ENCODE measurements around the gene CACNA1C.

Gene CACNA1C

DNA sequence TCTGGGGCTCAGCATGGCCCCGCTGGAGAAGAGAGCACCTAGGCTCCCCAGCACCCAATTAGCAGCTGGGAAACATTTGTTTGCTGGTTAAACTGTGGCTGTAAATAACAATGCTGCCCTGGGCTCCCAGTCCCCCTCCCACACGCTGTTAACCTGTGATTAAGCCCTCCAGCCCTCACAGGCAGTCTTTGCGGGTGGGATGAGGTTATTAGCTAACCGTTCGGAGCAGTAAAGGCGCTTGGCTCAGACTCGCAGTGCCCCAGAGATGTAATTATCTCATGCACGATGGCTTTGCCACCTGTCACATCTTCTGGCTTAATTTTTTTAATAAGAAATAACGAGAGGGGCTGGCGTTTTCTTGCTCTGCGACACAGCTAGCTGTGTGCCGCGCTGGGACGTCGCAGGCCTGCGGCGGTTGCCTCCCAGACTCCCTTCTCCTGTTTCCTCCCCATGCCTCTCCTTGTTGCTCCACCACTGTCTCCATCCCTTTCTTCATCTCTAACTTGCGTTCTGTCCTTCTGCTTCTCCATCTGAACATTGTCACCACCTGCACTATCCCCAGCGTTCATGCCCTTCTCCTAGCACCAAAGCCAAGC lies 502.8 kb downstream of the CACNA1C start:
- no peak for DNase-seq
- H3K27me3 ChIP-seq (replicated peaks in 2 of 5; ENCODE audit: control insufficient read depth in 4 of 5, insufficient read depth in 5 of 5, low read length in 4 of 5): no peaks in the 10 kb centered on the region
- H3K4me3 ChIP-seq (ENCODE audit: control insufficient read depth in 1 of 7, extremely low read depth in 1 of 7, insufficient read depth in 4 of 7, low read depth in 2 of 7, low read length in 6 of 7): no peak overlapping the region
- 99% methylated on average over 18 of the region's 19 CpGs for WGBS (ENCODE audit: insufficient coverage)
- H3K4me1 ChIP-seq (ENCODE audit: control extremely low read depth in 1 of 4, control insufficient read depth in 4 of 4, insufficient read depth in 4 of 4, low read length in 3 of 4): peaks cover 0 to 2% (median 0%) of the 10 kb centered on the region in 4 experiments
- no peak overlapping the region for H3K27ac ChIP-seq (ENCODE audit: insufficient read depth in 1 of 2, low read depth in 1 of 2, low read length in 2 of 2, poor library complexity in 1 of 2, severe bottlenecking in 2 of 2)
- CTCF ChIA-PET: no interaction called here
- H3K9me3 ChIP-seq (ENCODE audit: control extremely low read depth in 1 of 5, control insufficient read depth in 4 of 5, insufficient read depth in 2 of 5, low read depth in 1 of 5, low read length in 4 of 5): no peaks in the 10 kb centered on the region
- POLR2A ChIA-PET: no interaction called here
- H3K36me3 ChIP-seq (ENCODE audit: control insufficient read depth in 4 of 4, insufficient read depth in 4 of 4, low read length in 3 of 4): no peaks in the 10 kb centered on the region

DNA sequence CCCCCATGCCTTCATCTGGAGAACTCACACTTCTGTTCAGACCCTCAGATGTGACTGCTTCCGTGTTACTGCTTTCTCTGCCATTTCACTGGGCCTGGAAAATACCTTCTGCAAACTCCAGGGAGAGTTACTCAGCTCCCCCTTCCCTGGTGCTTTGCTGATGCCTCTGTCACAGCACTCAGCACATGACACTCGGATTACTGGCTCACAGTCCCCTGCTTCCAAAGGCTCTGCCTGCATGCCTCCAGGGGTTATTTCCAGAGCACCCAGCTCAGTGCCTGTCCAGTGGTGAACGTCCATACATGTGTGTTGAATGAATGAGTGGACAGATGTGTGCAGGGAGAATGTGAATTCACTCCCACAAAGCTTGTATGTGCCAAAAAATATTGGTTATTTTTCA lies 504.8 kb downstream of the CACNA1C start:
- ChIA-PET POLR2A (no interaction called here), CTCF (interaction anchor here (0.8 to 1.5 kb wide), 3 partner anchors 13 to 36 kb away, joined by 3 to 4 read pairs (median 3); no protein-coding TSS in a partner anchor)
- no peaks in the 10 kb centered on the region for H3K27me3 ChIP-seq (replicated peaks in 2 of 5; ENCODE audit: control insufficient read depth in 4 of 5, insufficient read depth in 5 of 5, low read length in 4 of 5)
- no peak overlapping the region for H3K27ac ChIP-seq (ENCODE audit: insufficient read depth in 1 of 2, low read depth in 1 of 2, low read length in 2 of 2, poor library complexity in 1 of 2, severe bottlenecking in 2 of 2)
- WGBS (ENCODE audit: insufficient coverage): 94% methylated on average over 2 of the region's 3 CpGs
- no peaks in the 10 kb centered on the region for H3K36me3 ChIP-seq (ENCODE audit: control insufficient read depth in 4 of 4, insufficient read depth in 4 of 4, low read length in 3 of 4)
- DNase-seq: no peak
- H3K9me3 ChIP-seq (ENCODE audit: control extremely low read depth in 1 of 5, control insufficient read depth in 4 of 5, insufficient read depth in 2 of 5, low read depth in 1 of 5, low read length in 4 of 5): no peaks in the 10 kb centered on the region
- H3K4me3 ChIP-seq (ENCODE audit: control insufficient read depth in 1 of 7, extremely low read depth in 1 of 7, insufficient read depth in 4 of 7, low read depth in 2 of 7, low read length in 6 of 7): no peak overlapping the region
- H3K4me1 ChIP-seq (ENCODE audit: control extremely low read depth in 1 of 4, control insufficient read depth in 4 of 4, insufficient read depth in 4 of 4, low read length in 3 of 4): no peaks in the 10 kb centered on the region

DNA sequence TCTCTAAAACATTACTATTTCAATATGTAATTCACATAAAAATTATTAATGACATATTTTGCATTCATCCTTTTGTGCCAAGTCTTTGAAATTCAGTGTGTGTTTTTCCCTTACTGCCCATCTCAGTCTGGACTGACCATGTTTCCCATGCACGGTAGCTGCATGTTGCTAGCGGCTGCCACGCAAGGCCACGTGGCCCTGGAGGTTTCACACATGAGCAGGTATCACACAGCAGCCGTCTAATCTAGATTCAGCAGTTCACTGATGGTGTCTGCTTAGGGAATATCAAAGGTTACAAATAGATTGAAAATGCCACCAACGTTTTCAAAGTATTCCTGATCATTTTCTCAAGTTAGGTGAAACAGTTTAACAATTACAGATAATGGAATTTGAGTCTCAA lies 507.1 kb downstream of the CACNA1C start:
- WGBS (ENCODE audit: insufficient coverage): 98% methylated on average over 5 of the region's 6 CpGs
- no peaks in the 10 kb centered on the region for H3K9me3 ChIP-seq (ENCODE audit: control extremely low read depth in 1 of 5, control insufficient read depth in 4 of 5, insufficient read depth in 2 of 5, low read depth in 1 of 5, low read length in 4 of 5)
- H3K27ac ChIP-seq (ENCODE audit: insufficient read depth in 1 of 2, low read depth in 1 of 2, low read length in 2 of 2, poor library complexity in 1 of 2, severe bottlenecking in 2 of 2): no peak overlapping the region
- H3K36me3 ChIP-seq (ENCODE audit: control insufficient read depth in 4 of 4, insufficient read depth in 4 of 4, low read length in 3 of 4): no peaks in the 10 kb centered on the region
- DNase-seq: no peak
- no peak overlapping the region for H3K4me3 ChIP-seq (ENCODE audit: control insufficient read depth in 1 of 7, extremely low read depth in 1 of 7, insufficient read depth in 4 of 7, low read depth in 2 of 7, low read length in 6 of 7)
- no peaks in the 10 kb centered on the region for H3K4me1 ChIP-seq (ENCODE audit: control extremely low read depth in 1 of 4, control insufficient read depth in 4 of 4, insufficient read depth in 4 of 4, low read length in 3 of 4)
- ChIA-PET POLR2A (no interaction called here), CTCF (interaction anchor here (1.4 kb wide), 2 partner anchors 8 to 56 kb away, joined by 3 to 4 read pairs; no protein-coding TSS in a partner anchor)
- H3K27me3 ChIP-seq (replicated peaks in 2 of 5; ENCODE audit: control insufficient read depth in 4 of 5, insufficient read depth in 5 of 5, low read length in 4 of 5): no peaks in the 10 kb centered on the region

GRCh38 chr12:2560356-2560755 lies 507.6 kb downstream of the CACNA1C start:
- Histone ChIP-seq H3K27ac (ENCODE audit: insufficient read depth in 1 of 2, low read depth in 1 of 2, low read length in 2 of 2, poor library complexity in 1 of 2, severe bottlenecking in 2 of 2) (no peak overlapping the region), H3K4me1 (ENCODE audit: control extremely low read depth in 1 of 4, control insufficient read depth in 4 of 4, insufficient read depth in 4 of 4, low read length in 3 of 4) (no peaks in the 10 kb centered on the region), H3K27me3 (replicated peaks in 2 of 5; ENCODE audit: control insufficient read depth in 4 of 5, insufficient read depth in 5 of 5, low read length in 4 of 5) (no peaks in the 10 kb centered on the region), H3K4me3 (ENCODE audit: control insufficient read depth in 1 of 7, extremely low read depth in 1 of 7, insufficient read depth in 4 of 7, low read depth in 2 of 7, low read length in 6 of 7) (no peak overlapping the region), H3K36me3 (ENCODE audit: control insufficient read depth in 4 of 4, insufficient read depth in 4 of 4, low read length in 3 of 4) (no peaks in the 10 kb centered on the region), H3K9me3 (ENCODE audit: control extremely low read depth in 1 of 5, control insufficient read depth in 4 of 5, insufficient read depth in 2 of 5, low read depth in 1 of 5, low read length in 4 of 5) (no peaks in the 10 kb centered on the region)
- 100% methylated on average over 4 of the region's 4 CpGs for WGBS (ENCODE audit: insufficient coverage)
- POLR2A ChIA-PET: no interaction called here
- CTCF ChIA-PET: interaction anchor here (1.4 kb wide), 3 partner anchors 8 to 56 kb away, joined by 3 to 4 read pairs (median 4); no protein-coding TSS in a partner anchor
- DNase-seq: no peak

- H3K4me1 ChIP-seq (ENCODE audit: control extremely low read depth in 1 of 4, control insufficient read depth in 4 of 4, insufficient read depth in 4 of 4, low read length in 3 of 4): no peaks in the 10 kb centered on the region
- H3K4me3 ChIP-seq (ENCODE audit: control insufficient read depth in 1 of 7, extremely low read depth in 1 of 7, insufficient read depth in 4 of 7, low read depth in 2 of 7, low read length in 6 of 7): no peak overlapping the region
- no peak for DNase-seq
- H3K27me3 ChIP-seq (replicated peaks in 2 of 5; ENCODE audit: control insufficient read depth in 4 of 5, insufficient read depth in 5 of 5, low read length in 4 of 5): no peaks in the 10 kb centered on the region
- 97% methylated on average over 8 of the region's 10 CpGs for WGBS (ENCODE audit: insufficient coverage)
- ChIA-PET POLR2A (no interaction called here), CTCF (interaction anchor here (0.6 to 1.4 kb wide), 3 partner anchors 9 to 22 kb away, joined by 3 to 4 read pairs (median 4); no protein-coding TSS in a partner anchor)
- no peaks in the 10 kb centered on the region for H3K9me3 ChIP-seq (ENCODE audit: control extremely low read depth in 1 of 5, control insufficient read depth in 4 of 5, insufficient read depth in 2 of 5, low read depth in 1 of 5, low read length in 4 of 5)
- H3K27ac ChIP-seq (ENCODE audit: insufficient read depth in 1 of 2, low read depth in 1 of 2, low read length in 2 of 2, poor library complexity in 1 of 2, severe bottlenecking in 2 of 2): no peak overlapping the region
- no peaks in the 10 kb centered on the region for H3K36me3 ChIP-seq (ENCODE audit: control insufficient read depth in 4 of 4, insufficient read depth in 4 of 4, low read length in 3 of 4)
Observed at GRCh38 chr12:2561367-2561766, 508.6 kb downstream of the CACNA1C start.

DNA sequence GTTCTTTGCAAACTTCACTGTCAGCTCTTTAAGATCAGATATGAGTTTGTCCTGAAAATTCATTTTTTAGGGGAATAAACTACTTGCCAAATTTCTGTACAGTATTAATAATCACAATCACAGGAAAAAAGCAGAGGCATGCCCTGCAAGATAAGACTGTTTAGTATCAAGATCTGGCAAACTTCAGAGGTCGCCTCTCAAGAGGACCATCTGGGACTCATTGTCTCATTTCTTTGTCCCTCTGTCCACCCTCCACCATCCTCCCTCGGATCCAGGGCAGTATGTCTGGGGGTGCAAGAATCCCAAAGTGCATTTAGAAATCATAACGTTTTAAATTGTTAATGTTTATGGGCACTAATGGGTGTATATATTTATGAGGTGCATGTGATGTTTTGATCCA lies 509.6 kb downstream of the CACNA1C start:
- DNase-seq: no peak
- POLR2A ChIA-PET: no interaction called here
- Histone ChIP-seq H3K36me3 (ENCODE audit: control insufficient read depth in 4 of 4, insufficient read depth in 4 of 4, low read length in 3 of 4) (no peaks in the 10 kb centered on the region), H3K27me3 (replicated peaks in 2 of 5; ENCODE audit: control insufficient read depth in 4 of 5, insufficient read depth in 5 of 5, low read length in 4 of 5) (no peaks in the 10 kb centered on the region), H3K9me3 (ENCODE audit: control extremely low read depth in 1 of 5, control insufficient read depth in 4 of 5, insufficient read depth in 2 of 5, low read depth in 1 of 5, low read length in 4 of 5) (no peaks in the 10 kb centered on the region), H3K4me1 (ENCODE audit: control extremely low read depth in 1 of 4, control insufficient read depth in 4 of 4, insufficient read depth in 4 of 4, low read length in 3 of 4) (no peaks in the 10 kb centered on the region), H3K27ac (ENCODE audit: insufficient read depth in 1 of 2, low read depth in 1 of 2, low read length in 2 of 2, poor library complexity in 1 of 2, severe bottlenecking in 2 of 2) (no peak overlapping the region), H3K4me3 (ENCODE audit: control insufficient read depth in 1 of 7, extremely low read depth in 1 of 7, insufficient read depth in 4 of 7, low read depth in 2 of 7, low read length in 6 of 7) (no peak overlapping the region)
- CTCF ChIA-PET: interaction anchor here (1.2 to 2.1 kb wide), 4 partner anchors 16 to 22 kb away, joined by 3 to 6 read pairs (median 6); no protein-coding TSS in a partner anchor
- 60% methylated on average over 1 of the region's 3 CpGs for WGBS (ENCODE audit: insufficient coverage)

- no peak for DNase-seq
- Histone ChIP-seq H3K36me3 (ENCODE audit: control insufficient read depth in 4 of 4, insufficient read depth in 4 of 4, low read length in 3 of 4) (no peaks in the 10 kb centered on the region), H3K27me3 (replicated peaks in 2 of 5; ENCODE audit: control insufficient read depth in 4 of 5, insufficient read depth in 5 of 5, low read length in 4 of 5) (no peaks in the 10 kb centered on the region), H3K4me3 (ENCODE audit: control insufficient read depth in 1 of 7, extremely low read depth in 1 of 7, insufficient read depth in 4 of 7, low read depth in 2 of 7, low read length in 6 of 7) (no peak overlapping the region), H3K4me1 (ENCODE audit: control extremely low read depth in 1 of 4, control insufficient read depth in 4 of 4, insufficient read depth in 4 of 4, low read length in 3 of 4) (no peaks in the 10 kb centered on the region), H3K27ac (ENCODE audit: insufficient read depth in 1 of 2, low read depth in 1 of 2, low read length in 2 of 2, poor library complexity in 1 of 2, severe bottlenecking in 2 of 2) (no peak overlapping the region), H3K9me3 (ENCODE audit: control extremely low read depth in 1 of 5, control insufficient read depth in 4 of 5, insufficient read depth in 2 of 5, low read depth in 1 of 5, low read length in 4 of 5) (no peaks in the 10 kb centered on the region)
- ChIA-PET CTCF (interaction anchor here (2.1 kb wide), 1 partner anchor 17 kb away, joined by 5 read pairs; no protein-coding TSS in a partner anchor), POLR2A (no interaction called here)
- WGBS (ENCODE audit: insufficient coverage): 98% methylated on average over 6 of the region's 6 CpGs
Observed at GRCh38 chr12:2563709-2564108, 510.9 kb downstream of the CACNA1C start.

Data from common myeloid progenitor, CD34-positive (primary cell).